Breast epithelium (tissue), 3 donors: Measurements from ENCODE around the gene BORCS8.

ENCODE experiments used
- CTCF ChIP-seq, 3 donors: fragments of 450-650 bp; IDR thresholded peaks; one replicate each; pipeline ENCODE4 v1.5.1; 2016 to 2017; ENCODE audit warnings: antibody characterized with exemption in 3 of 3, mild to moderate bottlenecking in 3 of 3, moderate library complexity in 3 of 3
- POLR2A ChIP-seq: fragments of 450-650 bp; IDR thresholded peaks from one replicate; pipeline ENCODE4 v1.6.1; 2016; ENCODE audit warnings: antibody characterized with exemption, mild to moderate bottlenecking, moderate library complexity
- POLR2AphosphoS5 ChIP-seq, 3 donors: sonication (generic); formaldehyde crosslinking; IDR thresholded peaks; one replicate each; pipeline ENCODE4 v1.6.1; 2017; ENCODE audit warnings: antibody characterized with exemption in 3 of 3

- TF ChIP-seq CTCF (IDR thresholded peaks at IDR 0.05) (no peak), POLR2A (no peak), POLR2AphosphoS5 (IDR thresholded peaks at IDR 0.05) (no peak)
Observed at GRCh38 chr19:19193926-19194325, 2.0 kb upstream of the BORCS8 start.
